ENCODE measurements around the gene C1QTNF6. TPM values are rescaled to one million over a fixed set of nuclear protein-coding genes. Genes with fewer than 3 reads are reported as not detected.

Gene C1QTNF6
- total RNA-seq, 2 experiments from 2014 or later = 7.3 to 19.6 TPM

DNA sequence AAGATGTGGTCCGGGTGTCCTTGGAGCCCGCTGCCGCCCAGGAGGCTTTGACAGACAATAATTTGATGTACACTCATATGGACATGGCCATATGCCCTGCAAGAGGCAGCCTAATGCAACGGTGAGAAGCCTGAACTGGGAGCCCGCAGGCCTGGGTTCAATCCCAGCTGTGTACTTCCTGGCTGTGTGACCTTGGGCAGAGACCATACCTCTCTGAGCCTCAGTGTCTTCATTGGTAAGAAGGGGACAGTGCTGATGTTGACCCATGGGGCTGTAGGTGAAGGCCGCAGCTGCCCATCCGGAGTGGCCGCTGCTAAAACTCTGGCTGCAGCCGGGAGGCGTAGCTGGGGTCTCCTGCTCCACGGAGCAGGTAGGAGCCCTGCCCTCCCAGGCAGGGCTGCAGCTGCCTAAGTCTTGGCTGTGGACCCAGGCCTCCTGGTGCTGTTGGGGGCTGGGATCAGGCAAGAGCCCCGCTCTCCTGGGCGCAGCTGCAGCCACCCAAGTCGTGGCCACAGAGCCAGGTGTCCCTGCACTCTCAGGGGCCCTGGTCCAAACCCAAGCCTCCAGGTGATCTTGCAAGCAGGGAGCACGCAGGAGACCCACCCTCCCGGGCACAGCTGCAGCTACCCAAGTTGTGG lies 47.2 kb downstream of the C1QTNF6 start:
- Histone ChIP-seq H3K9me2 (ENCODE audit: insufficient read depth, low read length) (no peaks in the 10 kb centered on the region), H3K27ac (ENCODE audit: low read depth, low read length, poor library complexity, severe bottlenecking) (no peak overlapping the region), H3K4me2 (ENCODE audit: low read length) (no peak overlapping the region), H3K4me3 (ENCODE audit: low read depth, low read length, poor library complexity, severe bottlenecking) (no peak overlapping the region), H3K9me3 (ENCODE audit: low read length) (no peaks in the 10 kb centered on the region), H4K20me1 (ENCODE audit: insufficient read depth, low read length) (no peaks in the 10 kb centered on the region), H3K79me2 (ENCODE audit: insufficient read depth, low read depth, low read length) (no peaks in the 10 kb centered on the region), H3K36me3 (ENCODE audit: insufficient read depth, low read length) (no peaks in the 10 kb centered on the region), H2AFZ (ENCODE audit: low read length) (no peak overlapping the region), H3K4me1 (ENCODE audit: insufficient read depth, low read length, poor library complexity, severe bottlenecking) (no peaks in the 10 kb centered on the region)
- DNase-seq (ENCODE audit: low spot score) = no peak
- TF ChIP-seq, protein P1, sequence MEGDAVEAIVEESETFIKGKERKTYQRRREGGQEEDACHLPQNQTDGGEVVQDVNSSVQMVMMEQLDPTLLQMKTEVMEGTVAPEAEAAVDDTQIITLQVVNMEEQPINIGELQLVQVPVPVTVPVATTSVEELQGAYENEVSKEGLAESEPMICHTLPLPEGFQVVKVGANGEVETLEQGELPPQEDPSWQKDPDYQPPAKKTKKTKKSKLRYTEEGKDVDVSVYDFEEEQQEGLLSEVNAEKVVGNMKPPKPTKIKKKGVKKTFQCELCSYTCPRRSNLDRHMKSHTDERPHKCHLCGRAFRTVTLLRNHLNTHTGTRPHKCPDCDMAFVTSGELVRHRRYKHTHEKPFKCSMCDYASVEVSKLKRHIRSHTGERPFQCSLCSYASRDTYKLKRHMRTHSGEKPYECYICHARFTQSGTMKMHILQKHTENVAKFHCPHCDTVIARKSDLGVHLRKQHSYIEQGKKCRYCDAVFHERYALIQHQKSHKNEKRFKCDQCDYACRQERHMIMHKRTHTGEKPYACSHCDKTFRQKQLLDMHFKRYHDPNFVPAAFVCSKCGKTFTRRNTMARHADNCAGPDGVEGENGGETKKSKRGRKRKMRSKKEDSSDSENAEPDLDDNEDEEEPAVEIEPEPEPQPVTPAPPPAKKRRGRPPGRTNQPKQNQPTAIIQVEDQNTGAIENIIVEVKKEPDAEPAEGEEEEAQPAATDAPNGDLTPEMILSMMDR (conservative IDR thresholded peaks at IDR 0.05; ENCODE audit: low read length) = no peak
- TF ChIP-seq EZH2phosphoT487 (IDR thresholded peaks at IDR 0.05; ENCODE audit: borderline replicate concordance, low read depth, low read length) = no peak
- POLR2A ChIA-PET = interaction anchor here (1.2 kb wide), 1 partner anchor 54 kb away, joined by 3 read pairs; no protein-coding TSS in a partner anchor
- CTCF ChIA-PET (ENCODE audit: unreplicated experiment) = no interaction called here
- intact Hi-C loops (cut with micrococcal nuclease; ENCODE audit: unreplicated experiment) = no loop called here
- no TSS peak for BruUV-seq (replicated peaks)

DNA sequence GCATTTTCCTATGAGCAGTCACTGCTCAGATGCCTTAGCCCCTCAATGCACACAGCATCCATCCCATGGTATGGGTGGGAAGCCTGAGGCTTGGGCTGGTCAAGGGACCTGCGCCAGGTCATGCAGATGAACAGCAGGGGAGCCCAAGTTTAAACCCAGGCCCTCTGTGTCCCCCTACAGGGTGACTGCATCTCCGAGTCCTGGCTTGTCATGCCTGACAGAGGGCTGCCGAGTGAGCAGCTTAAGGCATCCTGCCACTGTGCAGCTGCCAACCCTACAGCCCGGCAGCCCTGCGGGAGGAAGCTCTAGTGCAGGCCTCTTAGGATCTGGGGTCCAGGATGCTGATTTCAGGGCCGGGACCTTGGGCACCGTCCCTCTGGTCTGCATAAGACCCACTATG lies 48.3 kb downstream of the C1QTNF6 start:
- Histone ChIP-seq H3K27ac (ENCODE audit: low read depth, low read length, poor library complexity, severe bottlenecking) (no peak overlapping the region), H3K4me1 (ENCODE audit: insufficient read depth, low read length, poor library complexity, severe bottlenecking) (no peaks in the 10 kb centered on the region), H2AFZ (ENCODE audit: low read length) (no peak overlapping the region), H3K9me3 (ENCODE audit: low read length) (no peaks in the 10 kb centered on the region), H3K79me2 (ENCODE audit: insufficient read depth, low read depth, low read length) (no peaks in the 10 kb centered on the region), H3K36me3 (ENCODE audit: insufficient read depth, low read length) (no peaks in the 10 kb centered on the region), H3K9me2 (ENCODE audit: insufficient read depth, low read length) (no peaks in the 10 kb centered on the region), H3K4me3 (ENCODE audit: low read depth, low read length, poor library complexity, severe bottlenecking) (no peak overlapping the region), H4K20me1 (ENCODE audit: insufficient read depth, low read length) (no peaks in the 10 kb centered on the region), H3K4me2 (ENCODE audit: low read length) (no peak overlapping the region)
- CTCF ChIA-PET (ENCODE audit: unreplicated experiment) = no interaction called here
- intact Hi-C loops (cut with micrococcal nuclease; ENCODE audit: unreplicated experiment) = no loop called here
- POLR2A ChIA-PET = no interaction called here
- BruUV-seq (replicated peaks) = no TSS peak
- DNase-seq (ENCODE audit: low spot score) = peak; percentile 33
- TF ChIP-seq, protein P1 (conservative IDR thresholded peaks at IDR 0.05; ENCODE audit: low read length) = no peak
- TF ChIP-seq EZH2phosphoT487 (IDR thresholded peaks at IDR 0.05; ENCODE audit: borderline replicate concordance, low read depth, low read length) = no peak

GRCh38 chr22:37138849-37139561 lies 49.0 kb downstream of the C1QTNF6 start:
- POLR2A ChIA-PET = no interaction called here
- TF ChIP-seq, protein P1 (conservative IDR thresholded peaks at IDR 0.05; ENCODE audit: low read length) = no peak
- TF ChIP-seq EZH2phosphoT487 (IDR thresholded peaks at IDR 0.05; ENCODE audit: borderline replicate concordance, low read depth, low read length) = no peak
- no peaks in the 10 kb centered on the region for H3K36me3 ChIP-seq (ENCODE audit: insufficient read depth, low read length)
- intact Hi-C loops (cut with micrococcal nuclease; ENCODE audit: unreplicated experiment) = no loop called here
- no peak for DNase-seq (ENCODE audit: low spot score)
- H3K79me2 ChIP-seq (ENCODE audit: insufficient read depth, low read depth, low read length) = no peaks in the 10 kb centered on the region
- no peak overlapping the region for H2AFZ ChIP-seq (ENCODE audit: low read length)
- no peaks in the 10 kb centered on the region for H3K4me1 ChIP-seq (ENCODE audit: insufficient read depth, low read length, poor library complexity, severe bottlenecking)
- no TSS peak for BruUV-seq (replicated peaks)
- no peak overlapping the region for H3K4me3 ChIP-seq (ENCODE audit: low read depth, low read length, poor library complexity, severe bottlenecking)
- no peak overlapping the region for H3K4me2 ChIP-seq (ENCODE audit: low read length)
- H3K27ac ChIP-seq (ENCODE audit: low read depth, low read length, poor library complexity, severe bottlenecking) = no peak overlapping the region
- H4K20me1 ChIP-seq (ENCODE audit: insufficient read depth, low read length) = no peaks in the 10 kb centered on the region
- CTCF ChIA-PET (ENCODE audit: unreplicated experiment) = no interaction called here
- H3K9me3 ChIP-seq (ENCODE audit: low read length) = no peaks in the 10 kb centered on the region
- no peaks in the 10 kb centered on the region for H3K9me2 ChIP-seq (ENCODE audit: insufficient read depth, low read length)
